ENCODE data around the gene CHRNB4.

DNA sequence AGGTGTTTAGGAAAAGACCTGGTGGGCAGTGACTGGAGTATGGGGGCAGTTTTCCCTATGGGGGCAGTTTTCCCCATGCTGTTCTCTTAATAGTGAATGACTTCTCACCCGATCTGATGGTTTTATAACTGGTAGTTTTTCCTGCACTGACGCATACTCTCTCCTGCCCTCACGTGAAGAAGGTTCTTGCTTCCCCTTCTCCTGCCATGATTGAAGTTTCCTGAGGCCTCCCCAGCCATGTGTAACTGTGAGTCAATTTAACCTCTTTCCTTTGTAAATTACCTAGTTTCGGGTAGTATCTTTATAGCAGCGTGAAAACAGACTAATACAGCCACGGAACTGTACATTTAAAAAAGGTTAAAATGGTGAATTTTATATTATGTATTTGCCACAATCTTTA lies 25.0 kb upstream of the CHRNB4 start:
- no peak for TF ChIP-seq POLR2AphosphoS5 (IDR thresholded peaks at IDR 0.05; ENCODE audit: borderline replicate concordance, low read depth, low read length)
- no peak for TF ChIP-seq EZH2 (IDR thresholded peaks at IDR 0.05)

Data from SK-N-MC (cell line).